SH-SY5Y (cell line): ENCODE measurements around the gene FBXW11.

ENCODE experiments used
- GATA2 ChIP-seq: IDR thresholded peaks from 2 replicates; pipeline ENCODE4 v1.6.1; 2011; ENCODE audit warnings: mild to moderate bottlenecking, low read depth, low read length
- GATA3 ChIP-seq: IDR thresholded peaks from 2 replicates; pipeline ENCODE4 v1.6.1; 2011; ENCODE audit warnings: low read depth, mild to moderate bottlenecking, low read length, moderate library complexity

DNA sequence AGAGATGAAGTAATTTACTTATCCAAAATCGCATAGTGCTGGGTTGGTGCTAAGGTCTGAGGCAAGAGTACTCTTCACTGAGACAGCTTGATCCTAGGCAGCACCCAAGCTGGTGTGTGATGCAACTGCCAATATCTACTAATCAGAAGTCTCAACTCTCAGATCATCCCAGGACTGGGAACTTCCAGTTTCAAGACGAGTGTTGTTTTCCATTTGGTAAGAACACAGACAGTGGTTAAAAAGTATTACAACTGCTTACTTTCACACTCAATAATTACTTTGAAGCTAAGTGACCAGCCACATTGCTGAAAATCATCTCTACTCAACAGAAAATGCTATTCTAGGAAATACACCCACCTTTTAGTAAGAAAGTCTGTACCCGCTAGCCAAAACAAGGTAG is 45.3 kb downstream of the FBXW11 start:
- no peak for TF ChIP-seq GATA2
- TF ChIP-seq GATA3, result no peak
